Measurements from ENCODE around the gene STX16.

STX16 gene

GRCh38 chr20:58698741-58699622 is 47.9 kb downstream of the STX16 start:
- no peak for DNase-seq

- no peak for DNase-seq
Measured at GRCh38 chr20:58699623-58700107, 48.6 kb downstream of the STX16 start.

DNA sequence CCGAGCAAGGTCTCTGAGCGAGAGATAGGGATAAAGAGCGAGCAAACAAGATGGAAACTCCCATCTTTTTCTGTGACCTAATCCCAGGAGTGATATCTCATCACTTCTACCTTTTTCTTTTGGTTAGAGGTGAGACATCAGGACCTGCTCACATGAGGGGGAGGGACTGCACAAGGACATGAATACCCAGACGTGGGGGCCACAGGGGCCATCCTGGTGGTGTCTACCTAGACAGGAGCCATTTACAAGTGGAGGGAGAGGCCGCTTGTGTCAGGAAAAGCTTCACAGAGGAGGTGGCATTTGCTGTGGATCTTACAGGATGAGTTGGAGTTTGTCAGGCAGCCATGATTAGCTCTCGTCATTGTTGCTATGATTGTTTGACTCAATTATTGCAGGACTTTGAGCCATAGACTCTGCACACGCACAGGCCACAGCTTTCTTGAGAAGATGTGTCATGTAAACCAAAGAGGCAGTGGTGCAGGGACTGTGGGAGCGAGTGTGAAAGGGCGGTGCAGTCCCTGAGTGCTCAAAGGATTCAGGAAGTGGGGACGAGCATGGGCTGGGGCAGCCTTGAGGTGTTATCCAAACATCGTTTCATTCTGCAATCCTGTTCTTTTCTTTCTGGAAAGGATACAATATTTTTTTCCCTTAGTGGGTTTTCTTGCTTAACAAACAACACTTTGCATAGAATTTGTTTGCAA is 49.2 kb downstream of the STX16 start:
- DNase-seq = peak; percentile 26 to 43

DNA sequence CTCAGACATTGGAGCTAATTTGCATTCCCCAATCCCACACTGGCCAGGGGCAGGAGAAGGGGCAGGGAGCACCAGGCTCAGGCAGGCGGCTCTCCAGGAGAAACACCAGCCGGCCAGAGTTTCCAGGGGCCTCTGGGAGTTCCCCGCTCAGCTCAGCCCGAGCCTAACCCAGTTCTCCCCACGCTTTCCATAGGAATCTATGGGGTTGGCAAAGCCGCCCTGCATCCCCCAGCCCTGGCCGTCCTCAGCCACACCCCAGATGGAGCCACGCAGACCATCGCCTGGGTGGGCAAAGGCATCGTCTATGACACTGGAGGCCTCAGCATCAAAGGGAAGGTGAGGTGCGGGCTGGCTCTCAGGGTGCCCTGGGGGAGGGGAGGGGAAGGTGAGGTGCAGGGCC is 49.7 kb downstream of the STX16 start:
- no peak for DNase-seq

DNA sequence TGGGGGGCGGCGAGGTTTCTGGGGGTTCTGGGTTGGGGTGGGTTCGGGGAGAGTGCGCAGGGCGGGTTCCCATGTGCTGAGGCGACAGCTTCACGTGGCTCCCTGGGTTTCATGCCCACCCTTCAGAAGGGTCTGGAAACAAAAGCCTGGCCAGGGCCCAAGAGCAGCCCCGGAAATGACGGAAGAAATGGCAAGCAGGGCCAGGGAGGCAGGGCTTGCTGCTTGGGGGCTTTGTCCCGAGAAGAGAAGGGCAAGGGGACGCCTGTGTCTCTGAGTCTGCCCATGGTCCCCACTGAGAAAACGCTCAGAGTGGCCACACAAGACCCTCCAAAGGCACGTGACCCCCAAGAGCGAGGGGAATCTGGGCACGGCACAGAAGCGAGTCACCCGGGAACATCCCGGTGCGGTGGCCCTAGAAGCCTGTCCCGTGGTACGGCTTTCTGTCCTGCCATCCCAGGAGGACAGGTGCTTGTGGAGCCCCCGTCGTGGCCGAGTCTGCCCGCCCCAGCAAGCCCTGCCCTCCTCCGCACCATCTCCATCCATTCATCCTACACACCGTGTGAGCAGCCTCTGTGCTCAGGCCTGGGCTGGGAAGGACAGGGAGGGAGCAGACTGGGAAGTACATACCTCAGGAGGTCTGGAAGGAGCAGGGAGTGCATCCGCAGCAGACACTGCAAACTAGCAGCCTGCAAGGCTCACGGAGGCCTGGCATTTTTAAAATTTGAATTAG is 50.5 kb downstream of the STX16 start:
- no peak for DNase-seq

DNA sequence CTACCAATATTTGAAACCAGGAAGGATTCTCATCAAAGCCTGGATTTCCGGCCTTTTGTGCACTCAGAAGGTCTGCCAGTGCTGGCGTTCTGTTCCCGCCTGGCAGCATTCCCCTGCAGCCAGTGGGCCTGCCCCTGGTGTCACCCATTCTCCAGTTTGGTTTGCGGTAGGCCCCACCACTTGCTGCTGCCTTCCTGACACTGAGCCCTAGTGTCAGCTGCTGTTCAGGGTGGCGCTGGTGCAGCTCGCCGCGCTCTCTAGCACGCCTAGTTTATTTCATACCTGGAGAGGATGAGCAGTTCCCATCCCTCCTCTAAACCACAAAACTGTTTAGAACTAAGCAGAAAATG is 51.1 kb downstream of the STX16 start:
- peak in 1 of 2 experiments; percentile 7 for DNase-seq

DNA sequence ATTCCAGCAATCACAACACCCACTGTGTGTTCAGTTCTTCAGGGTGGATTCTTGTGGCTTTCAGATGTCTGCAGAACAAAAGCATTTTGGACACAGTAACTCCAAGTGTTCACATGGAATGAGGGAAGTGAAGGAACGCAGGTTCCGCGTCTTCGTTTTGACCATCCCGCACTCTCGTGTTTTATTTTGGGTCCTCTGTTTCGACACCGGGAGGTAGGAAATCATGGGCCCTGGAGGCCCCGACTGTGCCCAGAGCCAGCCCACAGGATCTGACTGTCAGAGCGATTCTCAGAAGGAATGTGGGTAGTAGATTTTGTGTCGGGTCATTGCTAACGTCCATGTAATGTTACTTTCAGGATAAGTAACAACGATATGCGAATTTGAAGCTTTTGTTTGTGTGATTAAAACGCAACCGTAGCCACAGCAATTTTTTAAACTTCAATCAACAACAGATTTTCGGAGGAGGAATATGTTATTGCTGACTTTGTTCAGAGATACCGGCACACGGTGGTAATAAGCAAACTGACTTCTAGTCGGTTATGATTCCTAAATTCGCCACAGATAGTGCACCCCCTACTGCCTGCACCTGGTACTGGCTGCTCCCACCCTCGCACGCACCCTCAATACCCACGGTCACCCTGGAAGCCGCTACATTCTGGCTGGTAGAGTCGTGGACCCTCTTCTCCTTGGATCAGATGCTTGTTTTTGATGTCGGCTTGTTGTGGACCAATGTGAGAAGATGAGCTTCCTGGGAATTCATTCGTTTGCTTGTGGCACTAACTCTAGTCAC is 52.0 kb downstream of the STX16 start:
- peak in 1 of 2 experiments; percentile 35 for DNase-seq

GRCh38 chr20:58703765-58704371 is 52.8 kb downstream of the STX16 start:
- DNase-seq = no peak

DNA sequence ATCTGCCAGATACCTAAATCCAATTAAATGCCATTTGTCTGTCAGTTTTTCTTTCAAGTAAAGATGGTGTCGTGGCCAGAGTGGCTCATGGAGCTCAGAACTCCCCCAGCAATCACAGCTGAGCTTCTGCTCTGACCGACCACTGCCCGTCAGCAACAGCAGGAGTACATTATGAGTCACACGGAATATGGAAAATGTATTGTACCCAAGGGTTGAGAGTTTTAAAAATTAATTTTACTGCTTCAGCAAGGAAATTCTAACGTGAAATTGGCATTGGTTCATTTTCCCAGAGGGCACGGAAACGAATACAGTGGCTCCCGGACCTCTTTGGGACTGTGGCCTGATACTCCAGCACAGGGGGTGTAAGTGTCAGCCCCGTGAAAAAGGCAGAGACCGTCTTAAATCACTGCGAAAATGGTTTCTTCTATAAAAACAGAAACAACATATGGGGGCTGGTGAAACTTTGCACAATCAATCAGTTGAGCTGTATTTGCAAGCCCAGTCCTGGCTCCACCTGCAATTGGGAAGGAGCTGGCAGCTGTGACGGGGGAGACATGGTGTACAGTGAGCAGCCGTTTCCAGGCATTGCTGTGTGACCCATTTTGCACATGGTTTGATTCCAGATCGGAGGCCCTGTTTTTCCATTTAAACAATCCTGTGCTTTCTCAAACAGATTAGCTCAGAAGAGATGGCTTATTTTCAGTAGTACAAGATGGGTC is 54.3 kb downstream of the STX16 start:
- peak in 1 of 2 experiments; percentile 10 for DNase-seq

DNA sequence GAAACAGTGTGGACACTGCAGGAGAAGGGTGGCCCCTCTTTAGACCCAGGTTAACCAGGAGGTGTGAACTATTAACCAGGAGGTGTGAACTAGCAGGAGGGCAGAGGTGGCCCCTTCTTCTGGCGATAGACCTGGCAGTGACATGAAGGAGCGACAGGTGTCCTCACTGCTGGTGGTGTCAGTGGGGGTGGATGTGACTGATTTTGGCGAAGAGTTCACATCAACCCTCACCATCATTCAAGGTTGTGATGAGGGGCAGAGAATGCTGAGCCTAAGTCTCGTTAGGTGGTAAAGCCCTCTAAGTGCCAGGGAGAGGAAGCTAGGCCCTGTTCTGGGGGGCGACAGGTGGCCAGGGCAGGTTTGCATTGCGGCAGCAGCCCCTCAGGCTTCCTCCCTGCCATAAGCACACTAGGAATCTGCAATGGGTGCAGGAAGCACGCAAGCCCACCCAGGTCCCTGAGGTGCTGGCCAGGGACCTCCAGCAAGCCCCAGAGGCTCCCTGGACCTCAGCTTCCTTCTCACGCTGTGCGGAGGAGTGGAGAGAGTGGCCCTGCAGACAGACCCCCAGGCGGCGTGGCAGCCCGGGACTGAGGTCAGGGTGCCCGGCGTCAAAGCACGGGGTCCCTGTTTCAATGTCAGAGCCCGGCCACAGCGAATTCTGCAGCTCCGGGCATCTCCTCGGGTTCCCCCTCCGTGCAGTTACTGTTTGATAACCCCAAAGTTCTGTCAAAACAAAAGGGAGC is 55.2 kb downstream of the STX16 start:
- DNase-seq = peak; percentile 7 to 11

DNA sequence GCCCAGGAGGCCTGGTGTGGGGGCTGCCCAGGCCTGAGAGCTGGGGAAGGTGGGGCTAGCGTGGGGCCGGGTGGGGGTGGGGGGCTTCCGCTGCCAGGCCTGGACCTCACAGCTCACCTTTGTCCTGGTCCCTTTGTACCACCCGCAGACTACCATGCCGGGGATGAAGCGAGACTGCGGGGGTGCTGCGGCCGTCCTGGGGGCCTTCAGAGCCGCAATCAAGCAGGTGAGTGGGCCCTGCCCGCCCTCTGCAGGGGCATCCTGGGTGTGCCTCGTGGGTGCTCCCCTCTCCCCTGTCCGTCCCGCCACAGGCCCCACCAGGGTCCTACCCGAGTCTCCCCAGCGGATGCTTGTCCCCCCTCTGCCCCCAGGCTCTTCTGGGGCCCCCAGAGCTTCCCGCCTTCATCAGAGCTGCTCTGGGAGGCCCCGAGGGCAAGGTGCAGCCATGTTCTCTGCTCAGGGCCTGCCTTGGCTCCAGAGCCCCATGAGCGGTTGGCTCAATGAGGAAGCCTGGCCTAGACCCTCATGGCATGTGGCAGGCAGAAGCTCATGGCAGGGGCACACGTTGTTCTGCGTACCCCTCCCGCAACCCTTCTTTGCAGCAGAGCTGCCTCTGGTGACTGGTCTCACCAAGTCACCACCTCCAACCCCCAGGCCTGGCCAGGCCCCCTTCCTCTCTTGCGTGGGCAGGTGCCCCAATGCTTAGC is 56.0 kb downstream of the STX16 start:
- DNase-seq = peak in 1 of 2 experiments; percentile 12

- DNase-seq = peak in 1 of 2 experiments; percentile 5
Measured at GRCh38 chr20:58707770-58708169, 56.7 kb downstream of the STX16 start.

- peak; percentile 6 to 10 for DNase-seq
Measured at GRCh38 chr20:58708246-58708931, 57.3 kb downstream of the STX16 start.

- DNase-seq = peak; percentile 10 to 12
Measured at GRCh38 chr20:58709013-58709702, 58.1 kb downstream of the STX16 start.

DNA sequence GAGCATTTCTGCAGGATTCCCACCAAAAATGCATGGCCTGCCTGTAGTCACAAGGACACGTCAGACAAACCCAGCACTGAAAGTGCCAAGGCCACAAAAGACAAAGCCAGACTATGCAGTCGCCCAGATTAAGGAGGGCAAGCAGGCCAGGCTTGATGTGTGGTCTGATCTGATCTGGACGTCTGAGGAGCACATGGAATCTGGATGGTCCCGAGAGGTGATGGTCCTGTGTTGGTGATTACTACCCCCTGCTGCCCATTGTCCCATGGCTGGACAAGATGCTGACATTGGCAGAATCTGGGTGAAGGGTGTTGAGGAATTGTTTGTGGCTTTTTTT is 58.6 kb downstream of the STX16 start:
- peak in 1 of 2 experiments; percentile 13 for DNase-seq

DNA sequence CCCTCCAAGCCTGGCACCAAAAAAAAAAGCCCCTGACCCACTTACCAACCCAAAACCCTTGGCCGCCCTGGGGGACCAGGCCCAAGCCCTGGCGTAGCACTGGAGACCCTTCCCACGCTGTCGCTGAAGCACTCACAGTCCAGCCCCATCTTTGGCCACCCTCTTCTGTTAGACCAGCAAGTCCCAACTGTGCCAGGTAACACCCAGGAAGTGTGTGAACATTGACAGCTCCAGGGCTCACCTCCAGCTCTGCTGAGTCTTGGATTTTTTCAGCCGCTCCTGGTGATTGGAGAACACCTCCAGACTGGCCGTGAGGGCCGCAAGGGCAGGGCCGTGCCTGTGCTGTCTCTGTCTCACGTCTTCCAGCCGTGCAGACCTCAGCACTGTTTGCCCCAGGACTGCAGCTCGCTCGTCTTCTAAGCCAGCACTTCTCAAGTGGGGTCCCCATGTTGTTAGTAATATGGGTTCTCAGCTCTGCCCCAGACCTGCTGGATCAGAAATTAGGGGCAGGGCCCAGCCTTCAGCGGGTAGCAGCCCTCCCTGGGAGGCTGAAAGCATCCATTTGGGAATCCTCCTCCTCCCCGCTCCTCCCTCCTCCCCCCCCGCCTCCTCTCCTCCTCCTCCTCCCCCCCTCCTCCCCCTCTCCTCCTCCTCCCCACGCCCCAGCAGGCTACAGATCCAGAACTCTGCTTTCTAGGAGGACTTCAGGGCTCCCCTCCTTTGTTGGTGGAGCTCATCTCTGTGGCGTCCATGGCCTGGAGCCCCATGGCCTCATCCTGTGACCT is 59.6 kb downstream of the STX16 start:
- peak; percentile 7 to 11 for DNase-seq

DNA sequence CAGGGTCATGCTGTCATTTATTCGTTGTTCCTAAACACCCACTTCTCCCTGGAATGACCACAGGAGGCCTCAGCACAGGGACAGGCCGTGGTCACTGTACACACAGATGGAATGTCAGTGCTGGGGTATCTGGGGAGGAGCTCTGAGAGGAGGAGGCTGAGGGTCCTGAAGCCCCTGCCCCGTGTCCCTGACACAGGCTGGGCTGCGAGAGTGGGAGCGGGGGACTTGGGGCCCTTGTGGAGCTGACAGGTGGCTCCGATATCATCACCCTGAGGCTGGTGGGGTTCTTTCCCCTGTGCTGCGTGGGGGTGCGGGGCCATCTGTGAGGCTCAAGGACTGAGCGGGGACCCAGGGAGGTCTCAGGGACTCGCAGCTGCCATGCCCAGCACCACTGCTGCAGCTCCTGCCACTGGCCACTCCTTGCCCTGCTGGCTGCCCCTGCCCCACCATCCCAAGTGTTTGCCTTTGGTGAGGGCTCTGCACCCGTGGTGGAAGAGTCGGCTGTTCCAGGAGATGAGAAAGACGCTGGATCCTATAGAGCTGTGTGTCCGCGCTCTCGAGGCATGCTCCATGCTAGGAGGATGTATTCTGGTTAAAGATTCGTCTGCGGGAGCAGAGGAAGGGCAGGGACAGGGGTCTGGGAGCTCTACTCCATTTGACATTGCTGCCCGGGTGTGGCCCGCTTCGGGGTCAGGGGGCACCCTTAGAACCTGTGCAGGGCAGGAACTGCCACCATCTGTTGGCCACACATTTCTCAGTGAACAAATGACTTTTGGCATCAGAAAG is 60.4 kb downstream of the STX16 start:
- DNase-seq = peak; percentile 9 to 13

All from activated T-cell treated with anti-CD3 and anti-CD28 coated beads, Interleukin-2, amount 50 U/mL, for 48 hours (primary cell).